GOT3 (cell line): ENCODE results near the gene RACK1.

ENCODE experiments used
- DNase-seq: peaks from one replicate; lab custom pipeline; 2025; ENCODE audit warnings: mixed read lengths; lab: John Stamatoyannopoulos, UW

Gene RACK1

DNA sequence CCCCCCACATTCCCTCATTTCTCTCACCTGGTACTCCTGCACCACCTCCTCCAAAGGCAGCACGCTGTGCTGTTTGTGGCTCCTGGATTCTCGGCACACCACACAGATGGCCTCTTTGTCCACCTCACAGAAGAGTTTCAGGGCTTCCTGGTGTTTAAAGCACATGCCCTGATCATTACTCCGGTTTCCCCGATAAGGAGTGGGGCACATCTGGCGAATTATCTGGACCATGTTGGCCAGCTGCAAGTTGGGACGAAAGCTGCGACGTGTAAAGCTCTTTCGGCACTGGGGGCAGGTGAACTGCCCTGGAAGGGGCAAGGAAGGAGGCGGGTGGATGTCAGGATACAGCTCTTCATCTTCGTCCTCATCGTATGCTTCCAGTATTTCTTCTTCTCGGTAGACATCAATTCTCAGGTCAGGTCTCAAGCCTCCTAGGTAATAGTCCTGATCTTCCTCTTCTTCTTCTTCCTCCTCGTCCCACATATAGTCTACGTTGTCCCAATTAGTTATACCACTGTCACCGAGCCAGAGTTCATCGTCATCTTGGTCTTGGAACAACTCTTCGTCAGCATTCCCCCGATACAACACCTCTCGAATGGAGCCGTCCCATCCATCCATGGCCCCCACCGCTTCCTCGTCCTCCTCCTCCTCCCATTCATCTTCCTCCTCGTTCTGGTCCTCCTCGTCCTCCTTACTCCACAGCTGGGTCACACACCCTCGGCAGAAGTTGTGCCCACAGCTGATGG lies 16.4 kb upstream of the RACK1 start:
- no peak for DNase-seq

- no peak for DNase-seq
Measured at GRCh38 chr5:181259283-181259682, 15.6 kb upstream of the RACK1 start.

DNA sequence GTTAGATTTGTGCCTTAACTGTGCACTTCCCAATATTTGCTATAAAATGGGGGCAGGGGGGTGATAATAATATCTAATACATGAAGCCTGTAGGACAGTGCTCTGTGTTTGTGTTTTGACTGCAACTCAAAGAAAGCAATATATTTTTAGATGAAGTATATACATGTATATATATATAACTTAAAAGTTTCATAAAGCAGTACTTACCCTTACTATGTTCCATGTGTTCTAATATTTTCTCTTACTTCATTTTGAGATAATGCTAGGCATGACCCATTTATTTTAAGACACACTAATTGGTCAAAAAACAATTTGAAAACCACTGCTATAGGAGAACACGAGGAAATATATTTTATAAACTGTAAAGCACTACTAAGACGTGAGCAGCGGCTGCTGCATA lies 14.9 kb upstream of the RACK1 start:
- no peak for DNase-seq

- DNase-seq: no peak
Measured at GRCh38 chr5:181255836-181256578, 12.3 kb upstream of the RACK1 start.

- no peak for DNase-seq
Measured at GRCh38 chr5:181255276-181255675, 11.6 kb upstream of the RACK1 start.

- no peak for DNase-seq
Measured at GRCh38 chr5:181248277-181248676, 4.6 kb upstream of the RACK1 start.

DNA sequence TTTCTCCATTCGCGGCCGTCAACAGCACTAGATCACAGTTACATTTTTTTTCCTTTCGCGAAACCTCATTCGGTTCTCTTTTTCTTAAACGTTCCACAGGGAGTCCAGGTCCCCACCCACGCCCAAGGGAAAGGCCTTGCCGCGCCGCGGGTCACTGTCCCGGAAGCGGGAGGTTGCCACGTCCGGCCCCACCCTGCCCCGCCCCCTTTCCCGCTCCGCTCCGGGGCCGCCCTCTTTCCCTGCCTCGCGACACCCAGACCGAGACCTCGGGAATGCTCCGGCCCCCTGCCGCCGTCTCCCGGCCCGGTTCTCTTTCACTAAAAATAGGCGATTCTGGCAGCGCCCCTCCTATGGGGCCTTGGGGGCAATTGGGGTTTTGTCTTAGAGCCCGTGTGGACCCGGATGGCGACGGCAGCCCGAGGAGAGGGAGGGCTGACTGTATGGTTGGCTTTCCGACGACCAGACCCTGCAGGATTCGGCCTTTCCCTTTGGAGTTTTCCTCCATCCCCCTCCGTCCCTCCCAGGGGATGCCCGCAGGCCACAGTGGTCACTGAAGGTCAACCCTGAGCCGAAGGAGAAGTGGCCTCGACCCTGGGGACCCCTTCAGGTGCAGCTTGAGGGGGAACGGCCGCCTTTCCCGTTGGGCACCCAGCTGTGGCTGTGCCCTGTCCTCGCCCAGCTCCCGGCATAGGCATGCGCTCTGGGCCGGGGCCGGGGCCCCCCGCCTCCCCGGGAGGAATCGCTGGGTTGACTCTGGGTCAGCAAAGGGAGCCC lies 2.8 kb upstream of the RACK1 start:
- DNase-seq: no peak

GRCh38 chr5:181245427-181246275 lies 1.9 kb upstream of the RACK1 start:
- DNase-seq: no peak

DNA sequence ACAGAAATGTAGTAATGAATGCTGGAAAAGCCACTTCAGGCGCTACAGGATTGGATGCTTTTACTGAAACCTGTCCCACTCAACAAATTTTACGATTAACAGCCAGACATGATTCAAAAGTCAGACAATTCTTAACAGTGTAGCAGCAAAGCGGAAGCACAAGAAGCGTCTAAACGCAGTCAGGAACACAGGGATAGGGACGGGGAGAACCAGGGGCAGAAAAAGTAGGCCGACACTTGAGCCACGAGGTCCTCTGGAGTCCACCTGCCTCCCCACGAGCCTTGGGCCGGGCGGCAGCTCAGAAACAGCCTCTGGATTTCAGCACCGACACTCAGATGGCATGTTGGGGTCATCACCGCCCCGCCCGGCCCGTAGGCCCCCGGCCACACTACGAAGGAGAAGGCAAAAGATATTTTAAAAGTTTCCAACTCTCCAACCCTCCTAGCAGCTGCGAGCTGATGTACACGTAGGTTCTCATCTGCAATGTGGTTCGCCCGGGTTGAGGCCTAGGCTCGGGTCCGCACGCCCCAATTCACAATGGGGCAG lies 615 bp downstream of the RACK1 start:
- DNase-seq: no peak

DNA sequence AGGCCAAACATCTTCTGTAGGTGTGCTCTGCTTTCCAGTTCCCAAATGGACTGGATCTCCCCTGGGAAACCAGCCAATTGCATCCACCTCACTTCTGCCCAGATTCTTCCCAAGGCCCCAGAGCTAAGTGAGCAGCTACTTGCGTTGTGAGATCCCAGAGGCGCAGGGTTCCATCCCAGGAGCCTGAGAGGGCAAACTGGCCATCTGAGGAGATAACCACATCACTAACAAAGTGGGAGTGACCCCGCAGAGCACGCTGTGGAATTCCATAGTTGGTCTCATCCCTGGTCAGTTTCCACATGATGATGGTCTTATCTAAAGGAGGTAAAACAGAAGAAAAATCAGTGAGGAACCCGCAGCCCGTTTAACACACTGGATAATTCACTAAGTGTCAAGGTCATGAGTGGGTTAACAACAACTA lies 1.7 kb downstream of the RACK1 start:
- DNase-seq: no peak

DNA sequence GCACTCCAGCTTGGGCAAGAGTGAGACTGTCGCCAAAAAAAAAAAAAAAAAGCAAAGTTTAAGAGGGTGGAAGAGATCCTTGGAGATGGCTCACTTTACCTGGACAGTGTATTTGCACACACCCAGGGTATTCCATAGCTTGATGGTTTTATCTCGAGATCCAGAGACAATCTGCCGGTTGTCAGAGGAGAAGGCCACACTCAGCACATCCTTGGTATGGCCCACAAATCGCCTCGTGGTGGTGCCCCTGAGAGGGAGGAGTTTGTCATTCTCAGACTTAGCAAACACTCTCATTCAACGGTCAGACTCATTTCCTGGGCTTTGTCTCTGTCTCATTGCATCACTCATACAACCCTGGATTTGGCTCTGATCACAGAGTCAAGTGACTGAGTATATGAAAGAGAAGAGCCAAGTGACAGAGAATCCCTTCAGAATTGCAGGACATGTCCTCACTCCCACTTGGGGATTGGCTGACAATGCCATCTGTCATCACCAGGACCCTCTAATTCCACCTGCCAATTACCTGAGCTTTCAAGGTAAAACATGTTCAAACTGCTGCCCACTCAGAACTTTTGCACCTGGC lies 2.2 kb downstream of the RACK1 start:
- DNase-seq: no peak

DNA sequence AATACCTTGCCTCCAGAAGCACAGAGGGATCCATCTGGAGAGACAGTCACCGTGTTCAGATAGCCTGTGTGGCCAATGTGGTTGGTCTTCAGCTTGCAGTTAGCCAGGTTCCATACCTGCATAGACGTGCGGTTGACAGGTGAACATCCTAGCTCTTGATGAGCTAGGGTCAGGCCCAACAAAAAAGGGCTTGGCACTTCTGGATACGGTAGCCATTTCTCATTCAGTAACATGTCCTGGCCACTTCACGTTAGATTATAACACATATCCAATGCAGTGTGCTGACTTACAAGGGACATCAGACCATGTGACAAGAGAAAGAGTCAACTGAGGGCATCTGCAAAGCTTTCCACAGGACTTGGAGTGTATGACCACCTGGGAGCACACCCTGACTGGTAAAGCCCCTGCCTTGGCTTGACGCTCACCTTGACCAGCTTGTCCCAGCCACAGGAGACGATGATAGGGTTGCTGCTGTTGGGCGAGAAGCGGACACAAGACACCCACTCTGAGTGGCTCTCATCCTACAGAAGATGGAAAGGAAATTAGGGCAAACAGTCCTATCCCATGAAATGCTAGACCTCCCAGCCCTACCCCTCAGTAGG lies 4.5 kb downstream of the RACK1 start:
- no peak for DNase-seq

- DNase-seq: no peak
Measured at GRCh38 chr5:181237729-181238385, 5.8 kb downstream of the RACK1 start.

GRCh38 chr5:181236954-181237641 lies 6.6 kb downstream of the RACK1 start:
- no peak for DNase-seq

- DNase-seq: no peak
Measured at GRCh38 chr5:181236471-181236870, 7.2 kb downstream of the RACK1 start.

DNA sequence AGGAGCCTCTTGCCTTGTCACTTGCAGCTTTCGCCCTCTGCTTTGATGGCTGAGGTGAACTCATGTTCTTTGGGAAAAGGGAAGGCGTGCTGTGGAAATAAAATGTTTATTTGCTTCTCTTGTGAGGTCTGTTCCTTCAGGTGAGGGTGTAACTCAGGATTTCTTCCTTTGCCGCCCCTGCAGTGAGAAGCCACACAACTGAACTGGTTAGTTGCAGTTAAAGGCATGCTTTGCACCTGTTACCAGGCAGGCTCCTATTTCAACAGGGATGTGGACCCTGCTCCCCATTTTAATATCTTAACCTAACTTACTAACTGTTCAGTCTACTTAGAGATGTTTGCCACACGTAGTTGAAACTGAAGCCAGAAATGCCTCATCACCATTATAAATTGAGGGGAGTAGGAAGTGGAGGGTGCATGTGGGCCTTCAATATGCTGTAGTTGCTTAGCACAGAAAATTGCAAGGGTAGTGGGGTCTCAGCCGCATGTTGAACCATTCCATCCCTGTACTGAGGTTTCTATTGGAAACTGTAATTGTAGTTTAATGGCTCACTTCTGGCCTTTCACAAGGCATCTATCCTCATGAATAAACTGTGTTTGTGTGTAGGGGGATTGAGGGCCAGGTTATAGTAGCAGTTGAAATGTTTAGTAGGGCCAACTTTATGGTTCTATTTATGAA lies 7.9 kb downstream of the RACK1 start:
- DNase-seq: no peak

GRCh38 chr5:181235323-181235688 lies 8.4 kb downstream of the RACK1 start:
- DNase-seq: no peak

DNA sequence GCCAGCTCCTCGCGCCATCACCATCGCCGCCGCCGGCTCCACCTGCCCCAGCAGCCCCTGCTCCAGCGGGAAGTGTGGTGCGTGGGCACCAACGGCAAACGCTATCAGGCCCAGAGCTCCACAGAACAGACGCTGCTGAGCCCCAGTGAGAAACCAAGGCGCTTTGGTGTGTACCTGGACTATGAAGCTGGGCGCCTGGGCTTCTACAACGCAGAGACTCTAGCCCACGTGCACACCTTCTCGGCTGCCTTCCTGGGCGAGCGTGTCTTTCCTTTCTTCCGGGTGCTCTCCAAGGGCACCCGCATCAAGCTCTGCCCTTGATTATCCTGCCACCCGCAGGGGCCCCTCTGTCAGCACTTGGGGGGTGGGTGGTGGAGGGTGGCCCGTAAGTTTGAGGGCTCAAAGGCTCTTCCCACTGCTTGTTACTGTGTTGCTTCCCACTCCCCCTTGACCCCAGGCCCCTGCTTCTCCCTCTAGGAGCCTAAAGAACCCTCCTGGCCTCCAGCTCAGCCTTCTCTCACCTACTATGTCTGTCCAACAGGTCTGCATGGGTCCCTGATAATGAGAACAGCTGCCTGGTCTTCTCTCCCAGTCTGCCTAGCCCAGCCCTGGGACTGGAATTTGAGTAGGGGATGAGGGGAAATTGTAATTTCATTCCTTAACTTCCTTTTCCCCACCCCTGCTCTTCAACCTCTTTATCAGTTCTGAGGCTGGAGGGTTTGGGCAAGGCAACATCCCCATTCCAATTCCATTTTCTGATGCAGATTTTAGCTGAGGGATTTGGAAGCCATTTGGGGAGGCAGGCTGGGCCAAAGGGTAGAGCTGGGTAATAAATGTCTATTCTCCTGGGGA lies 9.0 kb downstream of the RACK1 start:
- no peak for DNase-seq
